Ramos (cell line): ENCODE data around the gene PREX1.

Experiments used
- in situ Hi-C: fragments of 300-500 bp; cut with MboI; formaldehyde crosslinking; loops from one replicate; pipeline ENCODE4 v1.14.3; 2022; ENCODE audit warnings: low sequenced_read_pairs; ENCODE audit not compliant: unreplicated experiment

Gene PREX1

DNA sequence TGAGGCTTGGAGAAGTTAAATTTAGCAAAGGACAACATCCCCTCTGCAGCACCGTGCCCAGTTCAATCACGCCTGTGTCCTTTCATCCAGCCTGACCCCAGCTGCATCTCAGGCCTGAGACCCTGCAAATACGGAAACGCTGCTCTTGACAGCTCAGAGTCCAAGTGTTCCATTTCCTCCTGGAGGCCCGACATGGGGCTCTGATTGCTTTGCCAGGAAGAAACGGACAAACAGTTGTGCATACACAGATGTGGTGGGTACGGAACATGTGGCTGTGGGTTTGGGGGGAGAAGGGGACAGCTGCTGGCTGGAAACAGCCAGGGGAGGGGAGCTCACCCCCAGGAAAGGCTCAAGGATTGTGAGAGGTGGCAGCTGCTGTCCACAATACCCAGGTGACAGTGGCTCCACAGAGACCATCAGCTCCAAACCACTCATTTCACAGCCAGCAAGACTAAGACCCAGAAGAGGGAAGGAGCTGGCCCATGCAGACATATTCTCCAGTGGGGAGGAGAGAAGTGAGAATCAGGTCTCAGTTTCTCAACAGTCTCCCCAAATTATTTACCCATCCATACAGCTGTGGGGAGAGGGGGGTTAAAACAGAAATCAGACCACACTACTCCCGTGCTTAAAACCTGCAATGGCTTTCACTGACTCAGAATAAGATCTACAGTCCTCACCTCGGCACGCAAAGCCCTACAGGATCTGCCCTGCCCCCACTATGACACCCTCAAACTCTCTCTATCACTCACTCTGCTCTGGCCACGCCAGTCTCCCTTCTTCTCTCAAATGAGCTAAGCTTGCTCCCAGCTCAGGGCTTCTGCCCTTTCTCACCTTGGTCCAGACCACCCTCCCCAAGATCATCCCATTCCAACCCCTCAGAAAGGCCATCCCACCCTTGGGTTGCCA lies 89.1 kb downstream of the PREX1 start:
- in situ Hi-C loops: no loop called here

DNA sequence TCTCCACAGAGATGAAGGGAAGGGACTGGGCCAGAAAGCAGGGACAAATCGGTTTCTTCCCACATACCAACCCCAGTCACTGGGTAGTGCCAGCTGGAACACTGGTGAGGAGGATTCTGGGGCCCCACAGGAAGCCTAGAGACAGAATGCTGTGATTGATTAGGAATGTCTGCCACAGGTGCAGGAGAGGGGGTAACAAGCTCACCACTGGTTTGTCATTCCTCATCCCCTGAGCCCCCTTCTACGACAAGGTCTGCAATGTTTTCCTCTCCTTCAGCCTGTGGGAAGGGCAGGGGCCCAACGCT lies 89.8 kb downstream of the PREX1 start:
- in situ Hi-C loops: no loop called here

DNA sequence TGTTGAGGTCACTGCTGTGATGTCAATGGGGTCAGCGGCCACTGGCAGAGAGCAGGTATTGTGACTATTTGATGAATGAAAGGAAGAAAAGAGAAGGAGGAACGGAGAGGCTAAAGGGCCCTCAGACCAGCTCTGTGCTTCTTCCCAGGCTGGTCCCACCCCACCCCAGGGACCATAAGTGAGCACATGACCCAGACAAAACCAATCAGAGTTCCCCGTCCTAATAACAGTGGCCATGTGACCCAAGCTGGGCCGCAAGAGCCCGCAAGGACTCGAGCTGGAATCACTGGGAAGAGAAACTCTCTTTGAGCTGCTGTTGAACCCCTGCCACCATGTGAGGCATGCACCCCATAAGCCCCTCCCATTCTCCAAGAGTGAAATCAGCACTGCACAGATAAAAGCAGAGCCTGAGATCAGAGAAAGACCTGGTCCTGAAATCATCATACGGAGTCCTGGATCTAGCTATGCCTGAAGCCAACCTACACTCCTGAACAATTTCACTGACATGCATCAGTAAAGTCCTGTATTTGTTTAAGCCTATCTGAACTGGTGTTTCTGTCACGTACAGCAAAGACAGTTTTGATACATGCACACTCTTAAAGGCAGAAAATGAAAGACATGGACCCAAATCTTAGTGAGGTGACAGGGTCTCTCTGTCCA lies 90.2 kb downstream of the PREX1 start:
- in situ Hi-C loops: no loop called here

DNA sequence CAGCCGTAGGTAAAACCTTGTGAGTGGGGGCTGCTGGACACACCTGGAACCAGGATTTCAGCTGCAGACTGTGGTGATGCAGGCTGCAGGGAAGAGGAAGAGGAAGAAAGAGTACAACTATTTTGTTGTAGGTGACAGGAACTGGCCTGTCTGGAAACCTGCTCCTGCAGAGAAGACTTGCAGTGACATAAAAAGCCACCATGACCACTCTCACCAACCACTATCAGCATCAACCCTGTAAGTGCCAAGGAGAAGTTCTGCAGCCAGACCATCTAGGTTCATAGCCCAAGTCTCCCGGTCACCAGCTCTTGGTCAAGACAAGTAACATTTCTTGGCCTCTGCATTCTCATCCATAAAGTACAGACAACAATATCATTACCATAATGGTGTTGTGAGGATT lies 91.2 kb downstream of the PREX1 start:
- in situ Hi-C loops: no loop called here

DNA sequence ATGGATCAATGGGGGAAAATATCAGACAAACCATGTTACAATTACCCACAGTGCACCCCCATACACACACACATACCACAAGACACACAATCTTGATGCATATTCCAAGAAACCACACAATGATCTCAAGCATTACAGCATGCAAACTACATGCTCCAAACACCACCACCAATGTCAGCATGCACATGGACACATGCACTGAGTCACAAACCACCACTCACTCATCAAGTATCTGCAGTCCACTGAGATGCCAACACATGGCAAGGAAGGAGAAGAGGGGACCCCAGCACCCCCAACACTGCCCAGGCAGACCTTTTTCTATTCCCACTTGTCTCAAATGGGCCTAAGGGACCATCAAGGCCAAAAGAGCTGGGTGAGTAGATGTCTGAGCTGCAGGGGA lies 91.6 kb downstream of the PREX1 start:
- in situ Hi-C loops: no loop called here

DNA sequence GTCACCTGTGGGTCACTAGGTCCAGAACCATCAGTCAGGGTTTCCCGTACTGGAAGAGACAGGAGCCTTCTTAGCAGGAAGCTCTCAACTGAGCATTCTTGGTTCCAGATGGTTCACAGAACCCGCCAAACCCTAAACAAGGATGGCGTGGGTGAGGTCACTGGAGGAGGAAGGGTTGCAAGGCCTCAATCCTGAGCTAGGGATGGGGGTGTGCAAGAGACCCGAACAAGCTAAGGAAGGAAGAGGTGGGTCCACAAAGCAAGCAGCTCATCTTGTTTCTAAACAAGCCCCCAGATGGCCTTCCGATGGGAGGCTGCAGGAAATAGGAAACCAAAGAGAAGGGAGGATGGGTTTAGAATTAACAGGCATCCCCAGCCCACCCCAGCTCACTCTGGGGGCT lies 92.7 kb downstream of the PREX1 start:
- in situ Hi-C loops: no loop called here

DNA sequence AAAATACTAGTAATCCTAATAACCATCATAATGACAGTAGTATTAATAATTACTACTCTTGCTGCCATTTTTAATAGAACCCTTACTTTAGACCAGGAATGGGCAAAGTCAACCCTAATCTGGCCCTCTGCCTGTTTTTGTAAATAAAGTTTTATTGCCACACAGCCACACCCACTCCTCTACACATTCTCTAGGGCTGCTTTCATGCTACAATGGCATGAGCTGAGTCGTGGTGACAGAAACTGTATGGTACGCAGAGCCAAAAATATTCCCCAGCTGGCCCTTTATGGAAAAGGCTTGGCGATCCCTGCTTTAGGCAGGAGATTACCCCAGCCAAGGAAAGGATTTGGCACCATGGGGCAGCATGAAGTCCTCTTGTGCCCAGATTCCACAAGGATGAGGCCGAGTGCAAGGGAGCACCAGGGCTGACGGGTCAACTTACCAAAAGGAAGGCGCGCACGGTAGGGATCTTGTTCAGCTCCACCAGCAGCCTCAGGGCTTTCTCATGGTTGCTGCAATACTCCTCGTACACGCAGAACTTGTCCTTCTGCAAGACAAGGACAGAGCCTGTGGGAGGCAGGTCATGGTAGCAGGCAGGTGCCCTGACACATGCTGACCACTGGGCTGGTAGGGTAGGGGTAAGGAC lies 93.6 kb downstream of the PREX1 start:
- in situ Hi-C loops: no loop called here

DNA sequence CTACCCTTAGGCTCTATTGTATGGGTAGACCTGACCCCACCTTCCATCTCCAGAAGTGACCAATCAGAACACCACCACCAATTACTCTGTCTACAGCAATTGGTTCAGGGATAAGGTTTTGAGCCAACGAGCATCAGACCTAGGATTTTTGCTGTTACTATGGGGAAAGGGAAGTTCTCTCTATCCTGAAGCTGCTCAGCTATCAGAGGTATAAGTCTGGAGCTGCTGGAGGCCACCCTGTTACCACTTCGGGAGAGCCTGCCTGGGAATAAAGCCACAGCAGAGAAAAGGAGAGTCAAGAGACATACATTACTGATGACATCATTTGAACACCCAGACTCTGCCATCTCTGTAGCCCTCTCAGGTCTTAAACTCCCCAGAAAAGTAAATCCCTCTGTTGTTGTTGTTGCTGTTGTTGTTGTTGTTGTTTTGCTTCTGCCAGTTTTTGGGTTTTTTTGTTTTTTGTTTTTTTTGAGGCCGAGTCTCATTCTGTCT lies 94.5 kb downstream of the PREX1 start:
- in situ Hi-C loops: no loop called here

DNA sequence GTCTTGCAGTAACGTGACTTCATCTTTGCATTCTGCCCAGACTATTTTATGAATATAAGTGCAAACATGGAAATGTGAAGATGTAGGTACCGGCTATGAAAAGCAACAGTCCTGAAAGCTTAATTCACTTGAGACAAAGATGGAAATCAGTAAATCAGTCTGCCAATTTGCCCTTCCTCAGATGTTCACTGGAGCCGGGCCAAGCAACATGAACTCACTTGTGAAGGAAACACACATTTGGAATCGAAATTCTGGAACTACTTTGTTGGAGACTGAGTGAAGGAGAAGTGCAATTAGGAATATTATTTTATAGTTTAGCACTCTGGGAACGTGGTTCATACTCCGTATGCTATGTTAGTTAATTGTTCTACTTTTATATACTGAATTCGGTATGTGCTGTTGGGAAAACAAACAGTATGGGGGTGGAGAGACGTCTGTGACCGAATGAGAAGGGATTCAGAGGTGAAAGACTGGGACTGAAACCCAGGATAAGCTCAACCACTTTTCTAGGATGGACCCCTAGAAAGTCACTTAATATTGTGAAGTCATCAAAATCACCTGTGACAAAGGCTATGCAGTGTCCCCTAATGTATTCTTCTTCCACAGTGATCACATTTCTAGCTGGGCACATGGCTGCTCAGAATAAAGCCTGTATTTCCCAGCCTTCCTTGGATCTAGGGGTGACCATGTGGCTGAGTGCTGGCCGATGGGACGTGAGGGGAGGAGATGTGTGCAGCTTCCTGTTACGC lies 95.5 kb downstream of the PREX1 start:
- in situ Hi-C loops: no loop called here

DNA sequence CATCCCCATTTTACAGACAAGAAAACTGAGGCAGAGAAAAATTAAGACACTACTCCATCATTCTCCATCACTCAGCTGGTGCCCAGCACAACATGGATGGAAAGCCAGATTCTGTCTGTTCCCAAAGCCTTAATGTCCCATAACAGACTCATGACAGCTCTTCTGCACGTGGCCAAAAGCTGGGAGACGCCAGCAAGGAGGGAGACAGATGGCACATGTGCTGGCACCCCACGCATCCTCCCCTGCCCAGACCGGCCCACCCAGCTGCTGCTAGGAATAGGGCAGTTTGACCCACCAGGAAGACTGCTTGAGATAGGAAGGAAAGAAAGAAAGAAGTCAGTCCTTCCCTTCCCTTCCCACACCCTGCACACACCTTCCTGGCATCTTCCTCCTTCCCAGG lies 96.3 kb downstream of the PREX1 start:
- in situ Hi-C loops: no loop called here

DNA sequence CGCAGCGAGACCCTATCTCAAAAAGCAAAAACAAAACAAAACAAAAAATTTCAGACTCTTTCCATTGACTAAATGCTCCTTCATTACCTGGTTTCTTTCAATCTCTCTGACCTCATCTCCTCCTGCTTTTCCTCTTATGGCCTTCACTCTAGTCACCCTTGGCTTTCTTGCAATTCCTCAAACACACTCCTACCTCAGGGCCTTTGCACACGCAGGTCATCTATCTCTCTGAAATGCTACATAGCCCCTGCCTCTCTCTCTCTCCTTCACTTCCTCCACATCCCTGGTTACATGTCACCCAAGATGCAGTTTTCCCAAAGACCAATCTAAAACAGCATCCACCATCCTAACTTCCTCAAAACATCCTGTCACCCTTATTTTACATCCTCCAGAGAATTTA lies 96.8 kb downstream of the PREX1 start:
- in situ Hi-C loops: no loop called here

DNA sequence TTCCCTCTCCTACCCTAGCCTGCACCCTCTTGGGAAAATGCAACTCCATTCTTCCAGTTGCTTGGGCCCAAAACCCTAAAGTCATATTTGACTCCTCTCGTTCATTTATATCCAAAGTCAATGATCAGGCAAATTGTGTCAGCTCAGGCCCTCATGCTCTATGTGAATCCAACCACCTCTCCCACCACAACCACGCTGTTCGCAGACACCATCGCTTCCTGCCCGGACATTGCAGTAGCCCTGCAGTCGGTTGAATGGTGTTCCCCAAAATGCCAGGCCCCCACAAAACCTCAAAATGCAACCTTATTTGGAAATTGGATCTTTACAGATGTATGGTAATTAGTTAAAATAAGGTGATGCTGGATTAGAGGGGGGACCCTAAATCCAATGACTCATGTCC lies 98.3 kb downstream of the PREX1 start:
- in situ Hi-C loops: no loop called here

DNA sequence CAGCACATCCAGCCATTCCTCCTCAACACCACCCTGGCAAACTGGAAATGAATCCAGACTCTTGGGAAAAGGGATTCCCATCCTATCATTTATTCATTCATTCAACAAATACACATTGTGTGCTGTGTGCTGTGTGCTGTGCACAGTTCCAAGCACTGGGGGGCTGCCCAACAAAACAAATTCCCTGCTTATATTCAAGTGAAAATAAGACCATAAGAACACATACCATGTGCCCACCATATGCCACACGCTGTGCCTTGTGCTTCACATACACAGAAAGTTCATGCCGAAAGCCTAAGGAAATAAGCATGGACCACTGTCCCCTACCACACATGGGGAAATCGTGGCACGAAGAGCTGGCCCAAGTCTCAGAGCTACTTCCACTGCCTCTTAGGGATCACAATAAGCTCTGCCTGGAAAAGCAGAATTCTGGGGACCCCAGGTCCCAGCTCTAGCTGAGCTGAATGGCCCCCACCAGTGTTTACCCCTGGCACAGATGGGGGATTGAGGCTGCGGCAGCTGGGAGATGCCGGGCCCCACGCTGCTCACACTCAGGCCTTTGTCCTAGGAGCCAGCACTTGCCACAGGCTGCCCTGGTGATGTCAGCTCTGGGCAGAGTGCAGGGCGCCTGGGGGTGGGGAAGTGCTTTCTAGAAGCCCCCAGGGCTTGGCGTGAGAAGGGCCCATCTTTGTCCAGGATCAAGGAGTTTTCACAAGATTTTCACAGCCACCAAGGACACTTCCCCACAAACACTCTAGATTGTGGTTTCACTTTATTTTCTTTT lies 99.6 kb downstream of the PREX1 start:
- in situ Hi-C loops: no loop called here

DNA sequence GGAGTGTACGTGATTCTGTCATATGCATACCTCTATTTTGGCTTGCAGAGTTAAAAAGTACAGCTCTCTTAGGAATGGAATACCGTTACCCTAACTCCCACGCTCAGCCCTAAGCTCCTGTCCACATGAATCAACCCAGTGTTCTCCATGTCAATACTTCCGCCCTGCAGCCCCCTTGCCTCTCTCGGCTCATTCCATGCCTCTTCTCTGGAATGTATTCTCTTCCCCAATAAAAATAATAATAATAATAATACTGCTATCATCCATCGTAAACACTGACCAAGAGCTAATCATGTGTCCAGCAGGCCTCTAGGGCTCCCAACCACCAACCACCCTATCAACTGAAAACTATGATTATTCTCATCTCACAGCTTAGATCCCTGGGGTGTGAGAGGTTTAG lies 100.6 kb downstream of the PREX1 start:
- in situ Hi-C loops: no loop called here

DNA sequence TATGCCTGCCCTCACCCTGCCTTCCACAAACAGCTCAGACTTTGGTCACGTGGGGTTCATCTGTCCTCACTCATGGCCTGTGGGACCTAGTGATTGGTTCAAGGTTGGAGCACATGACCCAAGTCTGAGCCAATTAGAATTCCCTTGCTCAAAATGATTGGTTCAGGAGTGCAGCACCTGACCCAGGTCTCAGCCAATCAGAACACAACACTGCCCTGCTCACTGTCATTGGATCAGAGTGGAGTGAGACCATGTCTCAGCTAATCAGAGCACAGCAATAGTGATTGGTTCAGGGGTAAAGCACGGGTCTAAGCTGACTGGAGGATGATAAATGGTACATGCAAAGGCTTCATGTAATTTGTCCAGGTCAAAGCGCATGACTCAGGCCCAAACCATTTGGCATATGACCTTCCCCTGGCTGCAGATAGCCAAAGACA lies 102.2 kb downstream of the PREX1 start:
- in situ Hi-C loops: no loop called here

DNA sequence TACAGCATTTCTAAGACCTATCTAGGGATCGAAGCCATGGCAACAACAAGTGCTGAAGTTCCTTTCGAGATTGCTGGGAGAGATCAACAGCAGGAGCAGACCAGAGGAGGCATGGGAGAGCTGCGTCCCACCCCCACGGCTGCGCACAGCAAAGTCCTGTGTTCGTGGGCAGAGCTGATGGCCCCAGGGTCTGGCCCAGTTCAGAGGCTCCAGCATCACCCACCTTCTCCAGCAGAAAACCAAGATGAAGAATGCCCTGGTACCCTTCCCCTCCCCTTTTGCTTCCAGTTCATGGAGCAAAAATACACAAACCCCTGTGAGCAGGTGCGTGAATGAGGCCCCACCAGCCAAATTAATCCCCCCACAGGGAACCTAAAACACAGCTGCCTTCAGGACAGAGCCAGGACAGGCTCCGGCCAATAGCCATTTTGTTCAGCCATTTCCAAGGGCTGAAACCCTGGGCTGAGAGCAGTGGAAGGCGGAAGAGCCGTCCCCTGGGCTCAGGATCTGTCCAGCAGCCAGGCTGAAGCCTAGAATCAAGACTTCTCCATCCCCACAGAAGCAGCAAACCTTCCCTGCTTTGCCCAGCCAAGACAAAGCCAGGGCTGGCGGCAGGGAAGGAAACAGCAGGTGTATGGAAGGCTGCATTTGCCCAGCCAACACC lies 102.8 kb downstream of the PREX1 start:
- in situ Hi-C loops: no loop called here

DNA sequence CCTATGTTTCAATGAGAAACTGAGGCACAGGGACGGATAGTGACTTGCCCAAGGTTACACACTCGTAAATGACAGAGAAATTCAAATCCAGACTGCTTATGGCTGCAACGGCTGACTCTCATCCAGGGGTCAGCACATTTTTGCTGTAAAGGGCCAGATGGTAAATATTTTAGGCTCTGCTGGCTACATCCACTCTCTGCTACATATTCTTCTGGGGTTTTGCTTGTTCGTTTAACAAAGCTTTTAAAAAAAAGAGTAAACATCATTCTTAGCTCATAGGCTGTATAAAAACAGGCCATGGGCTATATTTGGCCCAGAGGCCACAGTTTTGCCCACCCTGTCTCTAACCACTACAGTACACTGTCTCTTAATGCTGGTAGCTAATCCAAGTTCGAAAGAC lies 103.4 kb downstream of the PREX1 start:
- in situ Hi-C loops: no loop called here

DNA sequence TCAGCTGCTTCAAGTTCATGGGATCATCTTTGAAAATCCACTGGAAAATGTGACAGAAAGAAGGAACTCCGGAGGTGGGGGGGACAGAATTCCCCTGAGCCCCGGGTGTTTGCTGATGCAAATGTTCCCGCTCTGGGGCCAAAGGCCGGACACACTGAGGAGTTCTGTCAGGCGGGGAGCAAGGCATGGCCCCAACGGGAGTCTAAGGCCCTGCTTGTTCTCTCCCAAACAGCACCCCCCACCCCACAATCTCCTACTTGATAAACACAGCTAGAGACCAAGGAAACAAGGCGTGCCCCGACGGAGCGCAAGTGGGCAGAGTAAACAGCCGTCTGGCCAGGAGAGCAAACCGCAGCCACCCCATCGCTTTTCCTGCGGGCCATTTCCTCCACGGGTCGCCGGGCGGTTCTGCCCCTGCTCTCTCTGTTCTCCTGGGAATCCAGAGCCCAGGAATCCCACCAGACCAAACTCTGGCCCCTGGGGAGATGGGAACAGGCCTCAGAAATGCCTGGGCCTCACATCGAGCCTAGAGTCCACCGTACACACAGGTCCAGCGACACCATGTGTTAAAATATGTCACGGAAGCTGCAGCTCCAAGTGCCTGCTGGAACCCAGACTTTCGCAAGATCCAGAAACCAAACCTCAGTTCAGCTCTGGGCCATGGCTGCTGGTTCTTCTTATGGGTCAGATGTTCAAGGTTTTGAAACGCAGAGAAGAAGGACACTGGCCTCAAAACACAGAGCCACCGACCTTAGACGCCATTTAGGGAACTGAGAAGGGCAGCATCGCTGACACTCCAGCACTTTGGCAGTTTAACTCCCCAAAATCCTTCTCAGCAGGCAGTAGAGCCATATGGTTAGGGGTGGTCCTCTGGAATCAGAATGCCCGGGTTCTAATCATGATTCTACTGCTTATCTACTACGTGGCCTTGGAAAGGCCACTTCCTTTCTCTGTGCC lies 104.2 kb downstream of the PREX1 start:
- in situ Hi-C loops: no loop called here
